Panc1 (cell line): ENCODE data around the gene LTF.

Source experiments
- POLR2AphosphoS5 ChIP-seq: IDR thresholded peaks from 2 replicates; pipeline ENCODE4 v1.6.1; 2012; ENCODE audit warnings: mild to moderate bottlenecking, low read depth, low read length, moderate library complexity
- SIN3A ChIP-seq: IDR thresholded peaks from 2 replicates; pipeline ENCODE4 v1.6.1; 2012; ENCODE audit warnings: low read depth, mild to moderate bottlenecking, low read length, moderate library complexity, borderline replicate concordance; ENCODE audit not compliant: insufficient read depth
- TF ChIP-seq, protein P1 (sequence below): fragments of 450-650 bp; IDR thresholded peaks from 2 replicates; pipeline ENCODE4 v1.5.1; 2017; ENCODE audit warnings: mild to moderate bottlenecking

DNA sequence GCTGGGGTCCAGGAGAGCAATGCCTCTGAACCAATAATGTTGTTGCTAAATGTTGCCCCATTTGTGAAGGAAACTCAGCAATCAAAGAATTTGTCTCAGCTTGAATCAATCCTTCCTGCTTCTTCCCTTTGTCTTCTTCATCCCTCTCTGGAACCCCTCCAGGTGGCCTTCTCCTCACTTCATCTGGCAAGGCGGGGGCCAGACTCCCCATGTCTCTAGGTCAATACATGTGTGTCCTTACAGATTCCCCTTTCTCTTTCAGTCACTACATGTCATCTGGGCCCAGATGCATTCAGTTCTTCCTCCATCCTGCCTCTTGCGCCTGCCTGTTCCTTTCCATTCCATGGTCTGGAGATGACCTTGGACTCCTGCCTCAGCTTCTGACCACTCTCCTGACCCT is 8.0 kb upstream of the LTF start:
- TF ChIP-seq, protein P1, sequence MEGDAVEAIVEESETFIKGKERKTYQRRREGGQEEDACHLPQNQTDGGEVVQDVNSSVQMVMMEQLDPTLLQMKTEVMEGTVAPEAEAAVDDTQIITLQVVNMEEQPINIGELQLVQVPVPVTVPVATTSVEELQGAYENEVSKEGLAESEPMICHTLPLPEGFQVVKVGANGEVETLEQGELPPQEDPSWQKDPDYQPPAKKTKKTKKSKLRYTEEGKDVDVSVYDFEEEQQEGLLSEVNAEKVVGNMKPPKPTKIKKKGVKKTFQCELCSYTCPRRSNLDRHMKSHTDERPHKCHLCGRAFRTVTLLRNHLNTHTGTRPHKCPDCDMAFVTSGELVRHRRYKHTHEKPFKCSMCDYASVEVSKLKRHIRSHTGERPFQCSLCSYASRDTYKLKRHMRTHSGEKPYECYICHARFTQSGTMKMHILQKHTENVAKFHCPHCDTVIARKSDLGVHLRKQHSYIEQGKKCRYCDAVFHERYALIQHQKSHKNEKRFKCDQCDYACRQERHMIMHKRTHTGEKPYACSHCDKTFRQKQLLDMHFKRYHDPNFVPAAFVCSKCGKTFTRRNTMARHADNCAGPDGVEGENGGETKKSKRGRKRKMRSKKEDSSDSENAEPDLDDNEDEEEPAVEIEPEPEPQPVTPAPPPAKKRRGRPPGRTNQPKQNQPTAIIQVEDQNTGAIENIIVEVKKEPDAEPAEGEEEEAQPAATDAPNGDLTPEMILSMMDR: no peak
- no peak for TF ChIP-seq POLR2AphosphoS5
- TF ChIP-seq SIN3A: no peak
